Muscle of arm (tissue), 12 donors: ENCODE results near the gene BEX4. TPM values are rescaled to one million over a fixed set of nuclear protein-coding genes. Genes with fewer than 3 reads are reported as not detected.
A peak's percentile ranks its signal among the peaks of the same experiment; 100 is the strongest.
"Not testable (repeated sequence)": the region's sequence is repeated elsewhere in the genome, so short reads cannot be mapped to it uniquely, and the experiment has no call there.

ENCODE experiments used
- DNase-seq: peaks from one replicate; pipeline ENCODE4 v3.0.0-alpha.2; 2013
- polyA plus RNA-seq, 12 donors: library from polyadenylated mRNA; unstranded; fragments of 120-200 nt; gene quantifications; one replicate each; pipeline ENCODE4 v1.2.1, GENCODE V29; 2013; ENCODE audit not compliant: insufficient read length in 12 of 12

The BEX4 gene
- polyA plus RNA-seq, 12 donors, result 32.1 to 86.9 (median 47.3) TPM; not detected in 1

DNA sequence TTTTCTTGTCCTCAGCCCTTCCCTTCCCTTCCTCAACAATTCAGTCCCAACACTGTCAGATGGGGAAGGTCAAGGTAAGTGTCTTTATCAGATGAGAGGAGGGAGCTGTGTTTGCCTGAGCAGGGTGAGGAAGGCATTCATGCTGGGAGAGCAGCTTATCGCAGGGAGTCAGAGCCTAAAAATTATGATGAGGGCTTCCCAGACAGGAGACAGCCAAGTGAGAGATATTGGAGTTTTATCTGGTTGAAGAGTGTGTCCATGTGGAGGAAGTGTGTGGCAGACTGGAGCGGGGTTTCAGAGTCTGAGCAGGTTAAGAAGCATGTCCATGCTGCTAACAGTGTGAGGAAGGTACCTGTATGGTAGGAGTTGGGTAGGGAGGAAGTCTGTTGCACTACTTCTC, 18.4 kb downstream of the BEX4 start:
- no peak for DNase-seq

GRCh38 chrX:103234869-103235268, 20.0 kb downstream of the BEX4 start:
- no peak for DNase-seq

DNA sequence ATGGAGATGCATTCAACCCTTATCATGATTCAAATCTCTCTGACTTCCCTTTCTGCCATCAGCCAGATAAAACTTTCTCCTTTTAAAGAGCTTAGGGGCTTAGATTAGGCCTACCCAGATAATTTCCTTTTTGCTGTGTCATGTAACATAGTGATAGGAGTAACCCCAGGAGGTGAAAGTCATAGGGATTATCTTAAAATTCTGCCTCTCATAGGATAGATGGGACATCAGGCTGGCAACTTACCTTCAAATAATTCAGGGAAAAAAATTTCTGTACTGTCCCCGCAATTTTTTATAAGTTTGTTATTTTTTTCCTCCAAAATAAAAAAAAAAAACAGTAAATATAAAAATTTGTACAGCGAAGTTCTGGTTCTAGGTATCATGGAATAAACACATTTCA, 20.7 kb downstream of the BEX4 start:
- DNase-seq, result not testable (repeated sequence)

DNA sequence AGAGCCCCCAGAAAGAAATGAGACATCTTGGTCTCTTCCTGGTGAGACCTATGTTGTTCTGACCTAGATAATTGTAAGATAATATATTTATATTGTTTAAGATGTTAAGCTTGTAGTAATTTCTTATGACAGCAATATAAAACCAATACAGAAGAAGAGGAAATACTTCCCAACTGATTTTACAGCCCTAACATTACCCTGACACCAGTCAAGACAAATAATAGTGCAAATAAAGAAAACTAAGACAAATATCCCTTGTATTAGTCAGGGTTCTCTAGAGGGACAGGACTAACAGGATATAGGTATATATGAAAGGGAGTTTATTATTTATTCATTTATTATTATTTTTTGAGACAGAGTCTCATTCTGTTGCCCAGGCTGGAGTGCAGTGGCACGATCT, 21.4 kb downstream of the BEX4 start:
- no peak for DNase-seq

DNA sequence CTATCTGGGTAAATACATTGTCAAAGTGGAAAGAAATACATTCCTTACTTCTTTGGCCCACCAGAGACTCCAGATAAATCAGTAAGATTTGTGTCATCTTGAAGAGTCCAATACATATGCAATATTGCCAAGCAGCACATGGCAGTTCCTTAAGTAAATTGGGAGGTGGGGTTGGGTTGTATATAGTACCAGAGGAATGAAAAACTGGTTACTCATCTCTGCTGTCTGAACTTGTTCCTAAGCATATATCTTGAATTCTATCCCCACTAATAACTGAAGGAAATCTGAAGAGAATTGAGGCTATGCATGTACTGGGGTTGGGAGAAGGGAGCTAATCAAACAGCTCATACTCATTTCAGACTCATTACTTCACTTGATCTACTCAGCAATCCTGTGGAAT, 25.2 kb downstream of the BEX4 start:
- no peak for DNase-seq

- peak; percentile 15 for DNase-seq
Measured at GRCh38 chrX:103248553-103248952, 33.6 kb downstream of the BEX4 start.

DNA sequence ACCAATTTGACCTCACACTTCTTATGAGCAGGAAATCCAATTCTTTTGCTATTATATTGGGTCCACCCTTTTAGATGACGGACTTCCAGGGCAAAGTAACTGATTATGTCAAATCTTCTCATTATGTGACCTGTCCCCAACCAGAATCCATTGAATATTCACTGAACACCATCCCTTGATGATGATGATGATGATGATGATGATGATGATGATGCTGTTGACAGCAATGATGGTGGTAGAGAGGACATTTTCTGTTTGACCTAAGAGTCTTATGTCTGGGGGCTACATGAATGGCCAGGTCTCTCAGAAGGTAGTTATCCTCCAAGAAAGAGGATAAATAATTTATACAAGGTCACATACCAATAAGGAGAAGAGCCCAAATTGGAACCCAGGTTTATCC, 34.9 kb downstream of the BEX4 start:
- DNase-seq, result no peak

DNA sequence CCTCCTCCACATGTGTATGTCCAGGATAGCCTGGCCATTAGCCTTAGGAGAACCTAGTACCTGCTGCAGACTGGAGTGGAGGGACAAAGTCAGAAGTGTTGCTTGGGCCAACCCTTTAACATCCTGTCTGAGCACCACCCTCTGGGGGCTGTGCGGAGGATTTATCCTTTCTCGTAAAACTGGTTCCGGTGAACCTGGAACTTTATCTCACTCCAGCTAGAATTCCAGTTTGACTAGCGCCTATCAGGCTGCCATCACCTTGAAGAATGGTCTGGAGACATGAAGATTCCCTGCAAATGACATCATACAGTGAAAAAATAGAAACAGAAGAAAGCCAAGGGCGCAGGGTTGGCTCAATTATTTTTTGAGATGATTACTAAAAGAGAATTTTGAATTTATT, 36.1 kb downstream of the BEX4 start:
- DNase-seq, result no peak

DNA sequence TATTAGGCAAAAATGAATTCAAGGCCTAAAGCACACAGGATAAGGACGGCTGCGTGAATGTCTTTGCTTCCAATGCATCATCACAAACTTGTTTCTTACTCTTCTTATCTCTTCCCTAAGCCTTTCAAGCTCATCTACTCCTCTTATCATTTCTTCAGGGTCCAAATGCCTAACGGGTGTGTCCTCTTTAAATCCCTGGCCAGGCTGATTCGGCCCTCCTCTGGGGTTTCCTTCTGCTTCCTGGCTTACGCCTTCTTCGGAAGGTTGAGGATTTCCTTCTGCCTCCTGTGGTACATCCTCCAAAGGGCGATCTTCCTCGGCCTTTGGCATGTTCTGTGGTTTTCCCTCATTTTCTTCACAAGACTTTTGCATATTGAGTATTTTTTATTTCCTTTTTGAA, 38.7 kb downstream of the BEX4 start:
- peak; percentile 2 for DNase-seq

DNA sequence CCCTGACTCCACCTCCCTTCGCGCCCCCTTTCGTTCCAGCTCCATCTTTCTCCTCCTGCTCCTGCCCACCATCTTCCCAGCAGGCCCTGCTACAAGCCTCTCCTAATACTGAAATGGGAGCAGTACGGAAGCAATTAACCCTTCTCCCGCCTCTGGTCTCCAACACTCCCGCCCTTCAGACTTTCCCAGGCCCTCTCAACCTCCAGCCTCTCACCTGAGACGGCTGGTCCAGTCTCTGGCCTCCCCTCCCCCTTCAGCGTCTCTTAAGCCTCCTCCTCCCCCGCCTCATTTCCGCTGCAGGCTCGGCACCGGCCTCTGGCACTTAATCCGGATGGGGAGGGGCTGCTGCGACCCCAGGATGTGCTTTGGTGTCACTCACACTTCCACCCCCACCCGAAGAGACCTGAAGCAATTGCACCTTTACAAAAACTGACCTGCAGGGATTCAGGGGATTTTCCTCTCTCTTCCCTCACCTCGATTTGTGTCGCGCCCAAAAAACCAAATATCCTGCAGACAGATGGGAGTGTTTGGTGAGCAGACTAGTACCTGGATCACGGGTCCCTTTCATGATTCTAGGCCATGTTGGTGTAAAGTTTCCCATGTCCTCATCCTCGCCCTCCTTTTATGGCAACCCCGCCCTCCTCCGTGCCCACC, 39.4 kb downstream of the BEX4 start:
- DNase-seq, result peak; percentile 62

- peak; percentile 86 for DNase-seq
Measured at GRCh38 chrX:103254921-103255493, 40.1 kb downstream of the BEX4 start, which contains the start of gene TCEAL8. TSS of gene TCEAL8 (minus strand) at chrX:103255155. CDS start at chrX:103253979, 1,176 bp downstream.

- DNase-seq, result no peak
Measured at GRCh38 chrX:103256651-103257050, 41.7 kb downstream of the BEX4 start.

DNA sequence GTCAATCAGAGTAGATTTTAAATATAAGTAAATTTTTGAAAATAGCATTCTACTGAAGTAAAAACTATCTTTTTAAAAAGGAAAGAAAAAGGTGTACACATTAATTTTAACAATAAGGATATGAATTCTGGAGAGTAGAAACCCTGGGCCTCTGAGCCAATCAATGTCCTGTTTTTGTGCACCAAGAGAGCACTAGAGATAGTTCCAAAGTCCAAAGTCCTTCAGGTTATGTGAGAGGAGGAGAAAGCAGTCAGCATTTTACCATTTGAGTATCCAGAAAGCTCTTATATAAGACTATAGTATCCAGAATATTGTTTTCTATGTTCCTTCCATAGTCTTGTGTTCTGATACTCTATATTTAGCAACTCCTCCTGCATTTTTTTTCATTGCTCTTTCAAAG, 43.4 kb downstream of the BEX4 start:
- DNase-seq, result no peak

Other genes starting within 250 kb of the BEX4 start
- 10 to 100 TPM in 1 of 12 donors, 1 to 10 TPM in 8, under 1 TPM in 2, not detected in 1; 0.21 to 19.2 (median 2.0) TPM for gene BEX1, start 150.9 kb upstream of the BEX4 start, polyA plus RNA-seq
- gene NXF3, start 122.0 kb upstream of the BEX4 start, polyA plus RNA-seq, result 1 to 10 TPM in 1 of 12 donors, under 1 TPM in 3, not detected in 8; 0.18 to 1.0 (median 0.40) TPM
- 100 to 1,000 TPM in 10 of 12 donors, 10 to 100 TPM in 1, not detected in 1; 93.3 to 180 (median 140) TPM for gene TCEAL8, start 40.0 kb downstream of the BEX4 start, polyA plus RNA-seq
- 10 to 100 TPM in 2 of 12 donors, 1 to 10 TPM in 9, not detected in 1; 4.0 to 19.8 (median 6.1) TPM for gene TCEAL5, start 61.6 kb downstream of the BEX4 start, polyA plus RNA-seq
- gene BEX2, start 95.9 kb downstream of the BEX4 start, polyA plus RNA-seq, result 10 to 100 TPM in 11 of 12 donors, not detected in 1; 26.5 to 76.0 (median 36.4) TPM
- gene TCEAL7, start 115.1 kb downstream of the BEX4 start, polyA plus RNA-seq, result 100 to 1,000 TPM in 11 of 12 donors, not detected in 1; 151 to 504 (median 303) TPM
- 100 to 1,000 TPM in 11 of 12 donors, not detected in 1; 124 to 237 (median 190) TPM for gene TCEAL9, start 141.4 kb downstream of the BEX4 start, polyA plus RNA-seq
- 100 to 1,000 TPM in 11 of 12 donors, not detected in 1; 119 to 295 (median 156) TPM for gene BEX3, start 161.4 kb downstream of the BEX4 start, polyA plus RNA-seq